NCI-H2171 treated with DMSO at 0.1 percent for 48 hours (cell line): ENCODE data around the gene GLIS1.

Experiments
- DNase-seq: peaks from one replicate; lab custom pipeline; 2025; lab: John Stamatoyannopoulos, UW

The GLIS1 gene

DNA sequence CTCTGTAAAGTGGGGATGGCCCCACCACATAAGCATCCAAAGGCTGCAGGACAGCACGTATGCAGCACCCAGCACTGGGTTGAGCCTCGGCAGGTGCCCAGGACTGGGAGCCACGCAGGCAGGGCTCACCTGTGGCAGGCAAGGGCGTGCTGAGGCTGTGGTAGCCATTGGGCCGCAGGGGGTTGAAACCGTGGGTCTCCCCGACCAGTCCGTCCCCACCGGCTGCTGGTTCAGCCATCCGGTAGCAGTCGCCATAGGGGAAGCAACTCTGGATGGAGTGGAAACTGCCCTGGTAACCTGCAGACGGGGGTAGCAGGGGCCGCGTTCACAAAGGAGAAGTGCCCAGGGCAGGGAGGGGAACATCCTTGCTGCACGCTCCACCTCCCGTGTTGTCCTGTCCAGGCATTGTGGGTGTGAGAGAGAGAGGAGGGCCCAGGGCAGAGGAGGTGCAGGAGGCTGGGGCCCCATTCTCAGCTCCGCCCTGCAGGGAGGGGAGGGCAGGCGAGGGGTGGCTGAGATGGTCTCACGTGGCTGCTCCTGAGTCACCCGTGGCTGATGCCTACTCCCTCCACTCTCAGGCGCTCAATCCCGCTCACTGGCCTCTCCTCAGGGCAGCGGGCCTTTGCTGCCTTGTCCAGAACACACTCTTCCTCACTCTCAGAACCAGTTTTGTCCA lies 229.8 kb downstream of the GLIS1 start:
- DNase-seq, result no peak

DNA sequence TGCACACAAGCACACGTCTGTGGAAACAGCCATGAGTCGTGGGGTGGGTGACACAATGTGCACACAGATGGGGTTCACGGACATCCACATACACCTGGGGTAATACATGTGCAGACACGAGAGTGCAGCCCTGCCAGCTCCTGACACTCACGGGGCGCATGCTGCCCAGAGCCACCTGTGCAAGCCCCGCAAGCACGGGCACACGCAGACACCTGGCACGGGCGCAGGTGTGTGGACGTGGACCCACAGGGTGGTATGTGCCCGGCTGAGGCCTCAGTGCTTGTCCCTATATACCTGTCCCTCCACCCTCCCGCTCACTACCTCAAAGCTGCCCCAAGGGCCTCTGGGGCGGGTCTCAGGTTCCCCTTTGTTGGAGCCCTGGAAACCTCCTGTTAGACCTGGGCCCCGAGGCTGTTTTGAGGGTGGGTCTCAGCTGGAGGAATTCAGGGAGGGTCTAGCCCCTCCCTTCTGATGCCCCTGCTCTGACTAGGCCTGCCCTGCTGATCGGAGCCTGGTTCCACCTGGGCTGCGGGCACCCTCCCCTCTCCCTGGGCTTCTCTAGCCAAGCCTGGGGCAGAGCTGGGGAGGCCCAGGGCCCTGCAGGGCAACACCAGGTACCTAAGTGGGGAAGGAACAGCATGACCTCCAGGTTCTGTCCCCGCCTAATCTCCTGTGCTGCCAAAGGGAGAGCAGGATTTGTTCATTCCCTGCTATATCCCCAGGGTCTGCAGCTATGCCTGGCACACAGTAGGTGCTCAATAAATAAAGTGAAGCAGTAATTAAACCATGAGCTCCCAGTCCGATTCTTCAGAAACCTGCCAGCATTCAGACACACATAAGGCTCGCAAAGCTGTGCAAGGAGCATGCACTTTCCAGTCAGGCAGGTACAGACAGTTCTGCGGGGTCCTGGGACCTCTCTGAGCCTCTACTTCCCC lies 230.6 kb downstream of the GLIS1 start:
- no peak for DNase-seq

DNA sequence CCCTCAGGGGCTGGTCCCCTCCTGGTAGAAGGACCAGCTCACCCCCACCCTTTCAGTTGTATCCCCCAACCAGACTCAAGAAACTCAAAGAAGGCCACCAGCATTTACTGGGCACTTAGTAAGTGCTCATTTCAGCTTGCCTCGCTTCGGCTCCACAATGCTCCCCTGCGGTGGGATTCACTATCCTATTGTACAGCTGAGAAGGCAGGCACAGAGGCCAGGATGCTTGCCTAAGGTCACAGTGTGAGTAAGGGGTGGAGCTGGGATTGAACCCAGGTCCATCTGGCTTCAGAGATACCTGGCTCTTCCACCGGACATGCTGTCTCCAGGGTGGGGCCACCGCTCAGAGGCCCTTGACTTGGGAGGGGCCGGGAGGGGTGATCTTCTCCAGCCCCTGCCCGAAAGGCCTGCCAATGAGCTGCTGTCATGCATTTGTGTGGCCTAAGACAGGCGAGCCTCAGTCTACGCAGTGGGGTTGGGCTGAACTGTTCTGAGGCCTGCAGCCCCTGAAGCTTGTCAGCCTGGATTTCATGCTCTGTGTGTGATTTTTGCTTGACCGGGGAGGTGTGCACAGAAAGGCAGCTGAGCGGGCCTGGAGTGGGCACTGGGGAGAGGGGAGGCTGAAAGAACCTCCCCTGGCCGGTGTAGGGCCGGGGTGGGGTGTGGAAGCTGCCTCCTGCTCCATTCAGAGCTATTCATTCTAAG lies 231.7 kb downstream of the GLIS1 start:
- DNase-seq, result no peak

DNA sequence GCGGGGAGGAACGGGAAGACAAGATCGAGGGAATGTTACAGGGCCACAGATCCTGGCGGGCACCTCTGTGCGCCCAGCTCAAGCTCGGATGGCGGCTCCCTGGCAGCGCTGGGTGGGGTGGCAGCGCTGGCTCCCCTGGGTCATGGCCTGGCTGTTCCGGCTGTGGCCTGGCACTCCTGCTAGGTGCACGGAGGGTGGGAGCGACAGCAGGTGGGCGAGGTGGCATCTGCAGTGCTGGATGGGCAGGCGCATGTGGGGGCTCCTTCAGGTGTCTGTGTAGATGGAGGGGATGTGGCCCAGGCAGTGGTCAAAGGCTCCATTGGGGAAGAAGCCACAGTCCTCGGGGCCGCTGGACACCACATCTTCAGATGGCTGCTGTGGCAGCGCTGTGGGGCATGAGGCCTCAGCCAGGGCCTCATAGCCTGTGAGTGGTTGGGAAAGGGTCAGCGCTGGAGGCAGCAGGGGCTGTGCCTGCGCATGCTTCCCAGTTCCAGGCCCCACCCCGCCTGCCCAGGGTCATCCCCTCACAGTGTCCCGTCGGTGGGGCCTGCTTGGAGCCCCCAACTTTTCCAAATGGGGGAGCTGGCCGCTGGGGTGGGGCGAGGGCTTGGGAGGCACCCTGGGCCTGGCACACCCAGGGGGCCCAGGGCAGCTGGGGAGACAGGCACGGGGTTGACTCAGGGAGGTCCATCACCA lies 232.5 kb downstream of the GLIS1 start:
- DNase-seq, result no peak

DNA sequence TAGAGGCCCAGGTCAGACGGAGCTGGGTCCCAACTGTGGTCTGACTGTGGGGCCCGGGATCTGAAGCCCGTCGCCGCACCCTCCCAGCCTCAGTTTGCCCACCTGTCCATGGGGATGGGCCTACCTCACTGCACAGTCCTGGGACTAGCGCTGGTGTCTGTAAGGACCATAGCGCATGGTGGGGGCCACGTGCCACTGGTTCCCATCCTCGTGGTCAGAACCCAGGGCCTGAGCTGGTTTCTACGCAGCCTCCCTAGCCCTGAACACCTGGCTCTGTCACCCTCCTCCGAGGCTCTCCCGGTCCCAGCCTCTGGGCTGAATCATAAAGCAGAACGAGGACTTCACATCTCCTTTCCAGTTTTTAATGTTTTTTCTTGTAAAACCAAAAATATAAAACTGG lies 233.1 kb downstream of the GLIS1 start:
- no peak for DNase-seq

DNA sequence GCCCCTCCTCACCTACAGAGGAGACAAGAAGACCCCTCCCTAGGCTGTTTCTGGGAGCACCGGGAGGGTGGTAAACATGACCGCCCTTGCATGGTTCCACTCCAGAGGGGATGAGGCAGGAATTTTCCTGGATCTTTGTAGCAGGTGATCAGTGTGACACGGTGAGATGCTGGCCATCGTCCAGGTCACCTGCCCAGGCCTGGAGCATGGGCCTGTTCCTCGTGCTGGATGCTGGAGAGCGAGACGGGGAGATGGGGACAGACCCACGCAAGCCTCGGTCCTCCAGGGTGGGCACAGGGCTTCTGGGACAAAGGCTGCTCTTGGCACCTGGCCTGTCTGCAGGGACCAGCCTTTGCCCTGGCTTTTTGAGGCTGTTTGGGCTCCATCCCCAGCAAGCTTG lies 233.6 kb downstream of the GLIS1 start:
- DNase-seq, result no peak

DNA sequence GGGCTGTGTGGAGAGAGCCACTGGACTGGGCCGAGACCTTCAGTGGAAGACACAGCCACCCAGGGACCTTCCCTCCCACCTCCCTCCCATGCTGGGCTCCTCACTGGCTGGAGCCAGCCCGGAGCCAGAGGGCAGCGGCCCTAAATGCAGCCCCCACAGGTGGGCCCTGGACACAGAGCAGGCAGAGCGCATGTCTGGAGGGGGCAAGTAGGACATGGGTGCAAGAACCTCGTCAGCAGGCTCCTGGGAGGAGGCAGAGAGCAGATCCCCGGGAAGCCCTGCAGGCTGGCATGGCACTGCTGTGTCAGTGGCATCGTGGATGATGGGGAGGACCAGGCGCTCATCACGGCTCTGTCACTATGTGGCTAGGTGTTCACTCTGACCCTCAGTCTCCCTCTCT lies 234.1 kb downstream of the GLIS1 start:
- DNase-seq, result no peak

DNA sequence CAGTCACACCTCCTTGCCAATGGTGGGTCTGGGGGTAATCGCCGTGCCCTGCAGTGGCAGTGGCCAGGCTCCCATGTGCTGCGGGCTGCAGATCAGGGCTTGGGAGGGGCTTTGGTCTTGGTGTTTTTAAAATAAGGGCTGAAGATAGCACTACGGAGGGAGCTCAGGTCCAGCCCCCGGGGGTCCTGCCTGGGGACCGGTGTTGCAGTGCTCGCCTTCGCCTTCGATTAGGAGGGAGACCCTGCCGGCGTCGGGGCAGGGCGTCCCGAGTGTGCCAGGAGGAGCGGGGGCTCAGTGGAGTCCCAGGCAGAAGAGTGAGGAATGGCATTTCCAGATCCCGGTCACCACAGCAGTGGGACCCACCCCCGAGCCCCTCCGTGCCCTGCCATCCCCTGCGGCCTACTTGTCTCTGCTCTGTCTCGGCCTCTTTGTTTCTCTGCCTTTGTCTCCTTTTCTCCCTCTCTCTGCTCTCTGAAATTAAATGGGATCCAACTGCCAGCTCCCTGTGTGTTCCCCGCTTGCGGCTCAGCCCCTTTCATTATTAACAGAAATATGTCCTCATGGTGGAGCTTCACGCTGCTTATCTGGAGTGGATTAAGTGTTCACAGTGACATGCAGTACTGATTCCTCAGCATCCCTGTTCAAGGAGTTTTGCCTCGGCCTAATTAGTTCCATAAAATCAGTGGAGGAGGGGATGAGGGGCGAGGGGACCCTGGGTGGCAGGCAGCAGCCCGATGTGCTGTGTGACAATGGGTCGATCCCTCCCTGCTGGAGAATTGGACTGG lies 235.3 kb downstream of the GLIS1 start:
- DNase-seq, result no peak

DNA sequence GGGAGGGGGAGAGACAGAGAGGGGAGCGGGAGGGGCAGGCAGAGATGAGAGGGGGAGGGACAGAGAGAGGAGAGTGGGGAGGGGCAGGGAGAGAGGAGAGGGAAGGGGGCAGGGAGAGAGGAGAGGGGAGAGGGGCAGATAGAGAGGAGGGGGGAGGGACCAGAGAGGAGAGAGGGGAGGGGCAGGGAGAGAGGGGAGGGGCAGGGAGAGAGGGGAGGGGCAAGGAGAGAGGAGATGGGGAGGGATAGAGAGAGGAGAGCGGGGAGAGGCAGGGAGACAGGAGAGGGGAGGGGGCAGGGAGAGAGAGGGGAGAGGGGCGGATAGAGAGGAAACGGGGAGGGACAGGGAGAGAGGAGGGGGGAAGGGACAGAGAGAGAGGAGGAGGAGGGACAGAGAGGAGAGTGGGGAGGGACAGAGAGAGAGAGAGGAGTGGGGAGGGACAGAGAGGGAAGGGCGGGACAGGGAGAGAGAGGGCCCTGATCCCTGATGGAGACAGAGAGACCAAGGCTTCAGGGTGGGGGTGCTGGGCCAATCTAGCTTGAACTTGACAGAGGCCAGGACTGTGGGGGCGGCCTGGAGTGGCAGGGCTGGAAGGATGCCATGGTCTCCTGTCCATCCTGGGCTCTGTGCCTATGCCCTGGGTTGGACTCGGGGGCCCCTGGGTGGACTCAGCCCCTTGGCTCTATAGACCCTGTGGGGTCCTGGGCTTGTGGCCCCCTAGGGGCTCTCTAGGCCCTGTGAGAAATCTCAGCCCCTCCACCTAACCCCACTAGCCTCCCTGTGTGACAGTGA lies 236.1 kb downstream of the GLIS1 start:
- DNase-seq, result no peak

DNA sequence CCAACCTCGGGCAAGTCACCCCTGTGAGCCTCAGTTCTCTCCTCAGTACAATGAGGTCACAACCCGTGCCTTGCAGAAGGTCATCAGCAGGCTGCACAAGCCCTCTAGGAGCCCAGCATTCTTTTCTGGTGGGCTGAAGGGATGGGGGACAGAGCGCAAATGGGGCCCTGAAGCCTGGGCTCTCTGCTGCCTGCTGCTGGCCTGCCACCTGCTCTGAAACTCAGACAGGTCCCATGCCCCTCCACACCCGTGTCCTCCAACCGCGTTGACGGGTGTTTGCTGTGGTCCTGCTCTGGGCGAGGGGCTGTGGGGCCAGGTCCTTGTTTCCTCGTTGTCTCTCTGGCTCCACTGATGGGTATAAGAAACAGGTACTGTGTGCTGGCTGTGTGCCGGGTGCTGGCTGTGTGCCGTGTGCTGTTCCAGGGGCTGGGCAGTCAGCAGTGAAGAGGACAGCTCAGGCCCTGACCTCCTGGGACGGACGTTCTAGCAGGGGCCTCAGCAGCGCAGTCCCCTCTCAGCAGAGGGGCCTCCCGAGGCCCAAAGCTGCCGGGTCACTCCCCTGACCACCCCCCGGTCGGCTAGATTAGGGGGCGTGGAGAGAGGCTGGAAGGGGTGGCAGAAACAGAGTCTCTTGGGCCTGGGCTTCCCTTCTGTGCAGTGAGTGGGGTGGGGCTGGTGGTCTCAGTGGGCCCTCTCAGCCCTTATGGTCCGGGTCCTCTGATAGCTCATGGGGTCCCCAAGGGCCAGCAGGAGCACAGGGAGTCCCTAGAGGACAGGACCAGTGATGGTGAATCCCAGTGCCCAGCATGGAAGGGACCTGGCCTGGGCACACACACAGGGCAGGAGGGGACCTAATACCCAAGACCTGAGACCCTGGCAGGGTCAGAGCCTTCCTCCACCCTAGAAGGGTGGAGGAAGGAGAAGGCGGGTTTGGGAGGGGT lies 237.6 kb downstream of the GLIS1 start:
- no peak for DNase-seq

DNA sequence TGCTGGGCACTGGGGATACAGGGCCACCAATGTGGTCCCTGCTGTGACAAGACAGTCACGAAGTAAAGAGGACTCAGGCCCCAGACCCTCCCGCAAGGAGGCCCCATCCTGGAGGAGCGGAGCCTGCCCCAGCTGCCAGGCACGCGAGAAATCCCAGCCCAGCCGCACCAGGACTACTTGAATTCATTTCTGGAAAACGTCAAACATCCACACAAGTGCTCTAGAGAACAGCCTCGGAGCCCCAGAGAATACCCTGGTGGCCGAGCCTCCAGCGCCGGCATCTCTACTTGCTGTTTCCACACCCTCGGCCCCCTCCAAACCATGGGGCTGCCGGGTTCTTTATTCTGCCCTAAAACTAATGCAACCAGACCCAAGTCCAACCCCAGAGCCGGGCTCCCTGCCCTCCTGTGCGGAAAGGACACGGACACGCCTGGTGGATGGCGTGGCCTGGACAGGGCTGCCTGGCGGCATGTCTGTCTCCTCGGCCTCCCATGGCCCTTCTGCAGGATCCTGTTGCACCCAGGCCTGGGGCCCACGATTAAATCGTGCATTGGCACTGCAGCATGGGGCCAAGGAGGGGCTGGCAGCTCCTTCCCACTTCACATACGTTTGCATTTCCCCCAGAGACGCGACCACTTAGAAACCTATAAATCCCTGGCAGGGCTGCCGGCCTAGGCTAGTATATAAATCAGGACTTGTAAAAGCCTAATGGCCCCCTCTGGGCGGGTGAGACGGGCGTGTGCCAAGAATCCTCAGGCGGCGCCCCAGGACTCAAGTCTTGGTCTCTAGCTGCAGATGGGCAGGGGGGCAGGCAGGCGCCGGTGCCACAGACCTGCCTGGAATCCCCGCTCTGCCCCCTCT lies 238.5 kb downstream of the GLIS1 start:
- no peak for DNase-seq

DNA sequence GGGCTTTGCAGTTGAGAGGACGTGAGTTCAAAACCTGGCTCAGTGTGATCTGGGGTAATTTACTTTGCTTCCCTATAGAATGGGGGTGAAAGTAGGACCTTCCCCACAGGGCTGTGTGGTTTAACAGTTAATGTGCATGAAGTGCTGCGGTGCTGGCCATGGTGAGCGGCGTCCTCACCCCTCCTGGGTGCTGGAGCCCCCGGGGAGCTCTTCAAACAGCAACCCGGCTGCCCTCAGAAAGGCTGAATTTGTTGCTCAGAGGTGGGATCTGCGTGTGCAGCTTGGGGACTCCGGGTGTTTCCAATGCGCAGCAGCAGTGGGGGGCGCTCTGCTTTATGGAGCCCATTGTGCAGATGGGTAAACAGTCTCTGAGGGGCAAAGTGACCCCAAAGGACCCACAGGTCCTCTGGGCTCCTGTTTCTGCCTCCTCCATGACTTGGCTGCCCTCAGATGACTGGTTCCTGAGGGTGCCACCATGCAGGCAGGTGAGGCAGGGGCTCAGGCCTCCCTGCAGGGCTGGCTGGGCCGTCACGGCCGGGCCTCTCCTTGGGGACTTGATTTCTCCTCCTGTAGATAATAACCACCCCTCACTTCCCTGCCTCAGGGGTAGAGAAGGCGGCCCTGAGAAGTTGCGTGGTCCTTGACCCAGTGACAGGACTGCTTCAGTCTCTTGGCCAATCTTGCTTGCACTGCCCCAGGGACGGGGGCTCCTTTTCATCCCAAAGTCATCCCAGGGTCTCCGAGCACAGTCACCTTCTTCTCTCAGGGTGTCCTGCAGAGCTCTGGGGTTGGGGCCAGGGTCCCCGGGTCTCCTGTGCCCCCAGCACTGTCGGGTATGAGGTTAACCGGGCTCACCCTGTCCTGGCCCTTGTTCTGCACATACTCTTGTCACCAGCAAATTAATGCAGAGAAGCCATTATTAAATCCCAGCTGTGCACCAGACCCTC lies 239.4 kb downstream of the GLIS1 start:
- no peak for DNase-seq

DNA sequence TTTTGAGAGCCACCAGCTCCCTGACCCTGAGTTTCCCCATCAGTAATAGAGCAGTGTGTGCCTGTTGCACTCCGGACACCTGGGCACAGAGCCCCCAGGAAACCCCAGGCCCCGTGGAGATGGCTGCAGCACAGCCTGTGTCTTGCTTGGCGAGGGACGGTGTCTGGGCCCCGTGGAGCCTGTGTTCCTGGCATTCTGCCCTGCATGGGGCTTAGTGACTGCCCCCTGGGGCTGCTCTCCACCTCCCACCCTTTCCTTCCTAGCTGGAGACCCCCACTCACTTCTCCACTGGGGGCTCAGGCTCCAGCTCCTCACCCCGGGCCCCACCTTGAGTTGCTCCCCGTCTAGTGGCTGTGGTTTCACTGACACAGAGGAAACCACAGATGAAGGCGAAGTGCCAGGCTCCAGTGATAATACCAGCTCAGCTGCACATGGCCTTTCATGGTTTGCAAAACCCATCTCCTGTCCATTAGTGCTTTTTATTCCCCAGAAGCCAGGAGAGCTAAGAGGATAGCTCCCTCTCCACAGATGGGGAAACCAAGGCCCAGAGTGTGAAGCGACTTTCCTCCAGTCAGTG lies 240.3 kb downstream of the GLIS1 start:
- DNase-seq, result no peak

DNA sequence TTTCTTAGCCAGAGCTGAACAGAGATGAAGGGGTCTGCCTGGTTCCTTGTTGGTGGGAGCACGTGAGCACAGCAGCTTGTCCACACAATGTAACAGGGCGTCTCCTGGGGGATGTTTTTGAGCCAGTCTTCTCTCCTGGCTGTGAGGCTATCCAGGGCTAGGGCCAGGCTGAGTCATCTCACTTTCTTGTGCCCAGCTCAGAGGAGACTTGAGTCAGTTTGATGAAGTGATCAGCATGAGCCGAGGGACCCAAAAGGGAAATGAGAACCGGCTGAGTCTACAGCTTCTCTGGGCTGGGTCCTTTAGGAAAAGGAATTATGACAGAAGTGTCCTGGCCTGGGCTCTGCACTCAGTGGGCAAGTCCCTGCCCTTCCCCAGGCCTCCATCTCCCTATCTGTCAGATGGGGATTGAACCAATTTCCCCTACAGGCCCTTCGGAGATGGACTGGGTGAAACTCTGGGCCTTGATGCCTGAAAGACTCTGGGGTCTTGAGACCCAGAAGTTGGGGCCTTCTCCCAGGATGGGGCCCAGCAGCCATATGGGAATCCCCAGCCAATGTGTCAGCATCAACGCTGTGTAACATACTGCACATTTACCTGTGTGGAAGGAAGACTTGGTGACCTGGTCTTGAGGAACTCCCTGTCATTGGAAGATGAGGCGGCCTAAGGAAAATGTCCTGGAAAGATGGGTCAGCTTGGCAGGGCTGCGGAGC lies 243.2 kb downstream of the GLIS1 start:
- DNase-seq, result no peak

DNA sequence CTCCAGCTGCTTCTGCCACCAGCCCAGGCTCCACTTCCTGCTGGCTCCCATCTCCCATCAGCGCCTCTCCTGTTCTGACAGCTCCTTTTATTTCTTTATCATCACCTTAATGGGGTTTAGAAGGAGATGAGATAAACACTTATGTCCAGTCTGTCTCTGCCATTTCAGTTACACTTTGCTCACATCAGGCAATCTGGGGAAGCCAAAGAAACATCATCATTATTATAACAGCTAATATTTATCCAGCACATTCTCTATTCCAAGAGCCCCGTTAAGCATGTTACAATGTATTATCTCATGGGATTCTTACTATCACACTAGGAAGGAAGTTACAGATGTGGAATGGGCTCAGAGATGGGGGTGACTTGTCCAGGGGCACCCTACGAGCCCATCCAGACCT lies 248.6 kb downstream of the GLIS1 start:
- no peak for DNase-seq

DNA sequence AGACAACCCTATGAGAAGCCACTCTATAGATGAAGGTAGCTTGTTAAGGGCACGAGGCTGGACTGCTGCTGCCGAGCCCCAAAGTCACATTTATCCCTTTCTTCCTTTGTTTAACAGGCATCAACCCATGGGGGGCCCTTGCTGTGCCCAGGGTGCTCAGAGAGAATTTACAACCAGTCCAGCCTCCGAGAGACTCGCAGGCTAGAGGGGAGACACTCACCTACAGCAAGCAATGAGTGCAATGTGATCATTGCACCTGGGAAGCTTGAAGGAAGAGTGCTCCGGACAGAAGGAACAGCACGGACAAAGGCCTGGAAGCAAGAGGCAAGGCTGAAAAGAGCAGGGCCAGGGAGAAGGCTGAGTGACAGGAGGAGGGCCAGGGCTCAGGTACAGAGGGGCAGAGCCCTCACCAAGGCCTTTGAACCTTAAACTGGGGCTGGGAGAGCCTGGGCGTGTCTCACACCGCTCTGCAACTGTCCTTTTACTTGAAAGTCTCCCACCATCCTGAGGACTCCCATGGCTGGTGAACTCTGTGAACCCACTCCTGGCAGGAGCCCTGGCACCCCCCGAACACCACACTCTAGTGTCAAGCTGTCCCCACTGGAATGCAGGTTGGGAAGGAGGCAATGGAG lies 252.5 kb downstream of the GLIS1 start:
- no peak for DNase-seq
